HEK293 (cell line): ENCODE data around the gene RPS6KA2.

Source experiments
- CTCF ChIA-PET: fragments of 350-600 bp; formaldehyde crosslinking; extraction: SDS; loops from one replicate; lab custom pipeline; 2021; ENCODE audit warnings: antibody characterized with exemption; lab: Yijun Ruan, JAX
- POLR2A ChIA-PET: fragments of 300-600 bp; formaldehyde crosslinking; extraction: SDS; loops from one replicate; lab custom pipeline; 2020; ENCODE audit warnings: antibody characterized with exemption, inconsistent platforms; lab: Yijun Ruan, JAX
- H3K27ac ChIP-seq: fragments of 200-500 bp; sonication (Bioruptor generic); 2 replicates; pipeline ENCODE4 v1.5.1; 2014; ENCODE audit warnings: low read depth, low read length, control low read depth, inconsistent platforms; ENCODE audit errors: extremely low read depth
- H3K36me3 ChIP-seq, 2 experiments: fragments of 200-500 bp in 1 of 2; sonication (Bioruptor generic) in 1 of 2; 1 replicate in 1 of 2; 2 replicates in 1 of 2; pipeline ENCODE4 v1.5.1; 2014 to 2017; ENCODE audit warnings: inconsistent platforms in 2 of 2, low read length in 2 of 2; ENCODE audit not compliant: control insufficient read depth in 2 of 2, insufficient read depth in 1 of 2
- H3K4me1 ChIP-seq: fragments of 200-500 bp; sonication (Bioruptor generic); 2 replicates; pipeline ENCODE4 v1.5.1; 2014; ENCODE audit warnings: mild to moderate bottlenecking, low read length, inconsistent platforms; ENCODE audit not compliant: control insufficient read depth, insufficient read depth
- H3K4me3 ChIP-seq: 2 replicates; pipeline ENCODE4 v1.5.1; 2011; ENCODE audit warnings: low read depth, mild to moderate bottlenecking, control low read depth, low read length, moderate library complexity
- H3K9me3 ChIP-seq: fragments of 200-500 bp; sonication (Bioruptor generic); 2 replicates; pipeline ENCODE4 v1.5.1; 2014; ENCODE audit warnings: low read depth, low read length, inconsistent platforms; ENCODE audit not compliant: control insufficient read depth, insufficient read depth
- GLIS2 ChIP-seq: fragments of 450-650 bp; formaldehyde crosslinking; IDR thresholded peaks from 2 replicates; pipeline ENCODE4 v1.5.1; 2016; ENCODE audit warnings: missing biosample characterization, missing genetic modification characterization
- MZF1 ChIP-seq: fragments of 450-650 bp; formaldehyde crosslinking; IDR thresholded peaks from 2 replicates; pipeline ENCODE4 v1.5.1; 2017; ENCODE audit warnings: missing biosample characterization, missing genetic modification characterization, borderline replicate concordance
- PRDM10 ChIP-seq: fragments of 450-650 bp; formaldehyde crosslinking; IDR thresholded peaks from 2 replicates; pipeline ENCODE4 v1.5.1; 2016; ENCODE audit warnings: missing biosample characterization, missing genetic modification characterization
- ZBTB49 ChIP-seq: fragments of 450-650 bp; formaldehyde crosslinking; IDR thresholded peaks from 2 replicates; pipeline ENCODE4 v1.5.1; 2016; ENCODE audit warnings: missing biosample characterization, missing genetic modification characterization, low read depth
- ZFP41 ChIP-seq: fragments of 450-650 bp; formaldehyde crosslinking; IDR thresholded peaks from 2 replicates; pipeline ENCODE4 v1.5.1; 2016; ENCODE audit warnings: missing biosample characterization, missing genetic modification characterization, borderline replicate concordance
- ZFP69B ChIP-seq: fragments of 450-650 bp; formaldehyde crosslinking; IDR thresholded peaks from 2 replicates; pipeline ENCODE4 v1.5.1; 2016; ENCODE audit warnings: missing biosample characterization, missing genetic modification characterization
- ZNF157 ChIP-seq: fragments of 450-650 bp; formaldehyde crosslinking; IDR thresholded peaks from 2 replicates; pipeline ENCODE4 v1.5.1; 2016; ENCODE audit warnings: missing biosample characterization, missing genetic modification characterization
- ZNF184 ChIP-seq: fragments of 450-650 bp; IDR thresholded peaks from 2 replicates; pipeline ENCODE4 v1.5.1; 2018; ENCODE audit warnings: missing biosample characterization, mild to moderate bottlenecking, missing genetic modification characterization
- ZNF280C ChIP-seq: fragments of 450-650 bp; formaldehyde crosslinking; IDR thresholded peaks from 2 replicates; pipeline ENCODE4 v1.5.1; 2016; ENCODE audit warnings: missing biosample characterization, missing genetic modification characterization
- ZNF391 ChIP-seq: fragments of 450-650 bp; formaldehyde crosslinking; IDR thresholded peaks from 2 replicates; pipeline ENCODE4 v1.5.1; 2016; ENCODE audit warnings: low read depth, missing biosample characterization, missing genetic modification characterization, borderline replicate concordance
- ZNF433 ChIP-seq: fragments of 450-650 bp; formaldehyde crosslinking; IDR thresholded peaks from 2 replicates; pipeline ENCODE4 v1.5.1; 2016; ENCODE audit warnings: missing biosample characterization, missing genetic modification characterization, low read depth
- ZNF514 ChIP-seq: fragments of 450-650 bp; formaldehyde crosslinking; IDR thresholded peaks from 2 replicates; pipeline ENCODE4 v1.5.1; 2016; ENCODE audit warnings: missing biosample characterization, missing genetic modification characterization
- ZNF585B ChIP-seq: fragments of 450-650 bp; formaldehyde crosslinking; IDR thresholded peaks from 2 replicates; pipeline ENCODE4 v1.5.1; 2016; ENCODE audit warnings: missing biosample characterization, missing genetic modification characterization
- ZNF600 ChIP-seq: fragments of 450-650 bp; formaldehyde crosslinking; IDR thresholded peaks from 2 replicates; pipeline ENCODE4 v1.5.1; 2016; ENCODE audit warnings: missing biosample characterization, missing genetic modification characterization
- ZNF623 ChIP-seq: fragments of 450-650 bp; formaldehyde crosslinking; IDR thresholded peaks from 2 replicates; pipeline ENCODE4 v1.5.1; 2016; ENCODE audit warnings: missing biosample characterization, missing genetic modification characterization
- ZNF645 ChIP-seq: fragments of 450-650 bp; formaldehyde crosslinking; IDR thresholded peaks from 2 replicates; pipeline ENCODE4; 2016; ENCODE audit warnings: missing biosample characterization, missing genetic modification characterization
- ZNF670 ChIP-seq: fragments of 450-650 bp; formaldehyde crosslinking; IDR thresholded peaks from 2 replicates; pipeline ENCODE4 v1.5.1; 2016; ENCODE audit warnings: missing biosample characterization, missing genetic modification characterization, low read depth
- ZNF785 ChIP-seq: fragments of 450-650 bp; formaldehyde crosslinking; IDR thresholded peaks from 2 replicates; pipeline ENCODE4 v1.5.1; 2016; ENCODE audit warnings: missing biosample characterization, missing genetic modification characterization

RPS6KA2 gene

GRCh38 chr6:166591026-166591425, 36.0 kb downstream of the RPS6KA2 start (continued):
- TF ChIP-seq ZFP69B (no peak), ZNF184 (tag by site-specific recombination) (no peak), ZNF433 (tag by site-specific recombination) (no peak), ZNF785 (tag by site-specific recombination) (no peak), ZFP41 (no peak)

- Histone ChIP-seq H3K4me1 (no peaks in the 10 kb centered on the region; the same call in 1 of the 2 replicates), H3K36me3 (no peaks in the 10 kb centered on the region), H3K9me3 (no peaks in the 10 kb centered on the region), H3K27ac (no peak overlapping the region)
- CTCF ChIA-PET: no interaction called here
- TF ChIP-seq PRDM10 (tag by site-specific recombination): no peak
- no peak for TF ChIP-seq ZNF280C (tag by site-specific recombination)
- no peak for TF ChIP-seq ZNF645 (tag by site-specific recombination)
- TF ChIP-seq GLIS2 (tag by site-specific recombination): no peak
- TF ChIP-seq ZNF623 (tag by site-specific recombination): no peak
- TF ChIP-seq ZNF600: no peak
- no peak for TF ChIP-seq ZNF157 (tag by site-specific recombination)
- TF ChIP-seq ZNF670 (tag by site-specific recombination): no peak
- TF ChIP-seq MZF1: no peak
- no peak for TF ChIP-seq ZNF391 (tag by site-specific recombination)
- TF ChIP-seq ZNF514 (tag by site-specific recombination): no peak
- no peak for TF ChIP-seq ZNF585B (tag by site-specific recombination)
- TF ChIP-seq ZBTB49 (tag by site-specific recombination): no peak
- TF ChIP-seq, all 188 proteins: peak for 0
- no peak overlapping the region for H3K4me3 ChIP-seq
- POLR2A ChIA-PET: no interaction called here
These were observed 37.1 kb downstream of the RPS6KA2 start for GRCh38 chr6:166589786-166590574.
